ENCODE results near the gene RIOX2.

Gene RIOX2

DNA sequence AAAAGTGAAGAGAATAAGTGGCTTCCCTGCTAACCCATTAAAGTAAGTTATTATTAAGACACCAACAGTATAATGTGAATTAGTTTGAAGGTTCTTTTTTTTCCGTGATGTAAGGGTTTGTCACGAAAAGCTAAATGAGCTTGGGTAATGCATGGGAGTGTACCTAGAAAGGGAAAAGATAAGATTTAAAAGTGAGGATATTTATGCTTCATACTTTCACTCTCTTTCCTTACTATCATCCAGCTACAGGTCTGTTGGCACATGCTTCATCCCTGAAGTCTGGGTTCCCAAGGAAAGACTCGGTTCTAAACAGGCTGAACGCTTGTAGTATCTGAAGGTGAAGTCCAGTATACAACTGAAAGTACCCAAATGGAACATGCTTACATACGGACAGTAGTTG lies 26.9 kb upstream of the RIOX2 start:
- H3K27ac ChIP-seq (ENCODE audit: poor library complexity, severe bottlenecking) = no peak overlapping the region
- H3K4me1 ChIP-seq (ENCODE audit: insufficient read depth, poor library complexity, severe bottlenecking) = no peaks in the 10 kb centered on the region
- no peak for ATAC-seq (ENCODE audit: low read depth)
- no peak for DNase-seq (ENCODE audit: low spot score)
- no peaks in the 10 kb centered on the region for H3K27me3 ChIP-seq (ENCODE audit: insufficient read depth, poor library complexity, severe bottlenecking)
- no peaks in the 10 kb centered on the region for H3K36me3 ChIP-seq (ENCODE audit: low read depth)
- H3K4me3 ChIP-seq (ENCODE audit: severe bottlenecking) = no peak overlapping the region
- TF ChIP-seq, protein P1, sequence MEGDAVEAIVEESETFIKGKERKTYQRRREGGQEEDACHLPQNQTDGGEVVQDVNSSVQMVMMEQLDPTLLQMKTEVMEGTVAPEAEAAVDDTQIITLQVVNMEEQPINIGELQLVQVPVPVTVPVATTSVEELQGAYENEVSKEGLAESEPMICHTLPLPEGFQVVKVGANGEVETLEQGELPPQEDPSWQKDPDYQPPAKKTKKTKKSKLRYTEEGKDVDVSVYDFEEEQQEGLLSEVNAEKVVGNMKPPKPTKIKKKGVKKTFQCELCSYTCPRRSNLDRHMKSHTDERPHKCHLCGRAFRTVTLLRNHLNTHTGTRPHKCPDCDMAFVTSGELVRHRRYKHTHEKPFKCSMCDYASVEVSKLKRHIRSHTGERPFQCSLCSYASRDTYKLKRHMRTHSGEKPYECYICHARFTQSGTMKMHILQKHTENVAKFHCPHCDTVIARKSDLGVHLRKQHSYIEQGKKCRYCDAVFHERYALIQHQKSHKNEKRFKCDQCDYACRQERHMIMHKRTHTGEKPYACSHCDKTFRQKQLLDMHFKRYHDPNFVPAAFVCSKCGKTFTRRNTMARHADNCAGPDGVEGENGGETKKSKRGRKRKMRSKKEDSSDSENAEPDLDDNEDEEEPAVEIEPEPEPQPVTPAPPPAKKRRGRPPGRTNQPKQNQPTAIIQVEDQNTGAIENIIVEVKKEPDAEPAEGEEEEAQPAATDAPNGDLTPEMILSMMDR (IDR thresholded peaks at IDR 0.05; ENCODE audit: poor library complexity, severe bottlenecking) = no peak
- H3K9me3 ChIP-seq (ENCODE audit: severe bottlenecking) = no peaks in the 10 kb centered on the region

DNA sequence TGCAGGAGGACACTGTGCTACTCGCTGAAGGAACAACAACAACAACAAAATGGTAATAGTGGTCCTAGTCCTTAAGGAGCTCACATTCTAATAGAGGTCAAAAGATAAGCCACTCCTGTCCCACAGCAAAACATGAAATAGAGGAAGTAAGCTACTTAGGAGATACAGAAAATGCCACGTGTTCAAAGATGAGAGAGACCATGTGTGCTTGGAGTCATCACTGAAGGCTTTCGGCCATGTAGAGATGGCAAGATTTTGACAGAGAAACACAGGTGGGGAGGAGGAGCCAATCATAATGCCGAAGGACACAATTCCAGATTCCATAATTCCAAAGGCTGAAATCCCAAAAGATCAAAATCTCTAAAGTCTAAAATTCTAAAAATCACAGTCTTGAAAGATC lies 24.8 kb upstream of the RIOX2 start:
- no peak for DNase-seq (ENCODE audit: low spot score)
- TF ChIP-seq, protein P1 (IDR thresholded peaks at IDR 0.05; ENCODE audit: poor library complexity, severe bottlenecking) = no peak
- Histone ChIP-seq H3K36me3 (ENCODE audit: low read depth) (no peaks in the 10 kb centered on the region), H3K4me3 (ENCODE audit: severe bottlenecking) (no peak overlapping the region), H3K27me3 (ENCODE audit: insufficient read depth, poor library complexity, severe bottlenecking) (no peaks in the 10 kb centered on the region), H3K9me3 (ENCODE audit: severe bottlenecking) (no peaks in the 10 kb centered on the region), H3K4me1 (ENCODE audit: insufficient read depth, poor library complexity, severe bottlenecking) (no peaks in the 10 kb centered on the region), H3K27ac (ENCODE audit: poor library complexity, severe bottlenecking) (no peak overlapping the region)
- ATAC-seq (ENCODE audit: low read depth) = no peak

DNA sequence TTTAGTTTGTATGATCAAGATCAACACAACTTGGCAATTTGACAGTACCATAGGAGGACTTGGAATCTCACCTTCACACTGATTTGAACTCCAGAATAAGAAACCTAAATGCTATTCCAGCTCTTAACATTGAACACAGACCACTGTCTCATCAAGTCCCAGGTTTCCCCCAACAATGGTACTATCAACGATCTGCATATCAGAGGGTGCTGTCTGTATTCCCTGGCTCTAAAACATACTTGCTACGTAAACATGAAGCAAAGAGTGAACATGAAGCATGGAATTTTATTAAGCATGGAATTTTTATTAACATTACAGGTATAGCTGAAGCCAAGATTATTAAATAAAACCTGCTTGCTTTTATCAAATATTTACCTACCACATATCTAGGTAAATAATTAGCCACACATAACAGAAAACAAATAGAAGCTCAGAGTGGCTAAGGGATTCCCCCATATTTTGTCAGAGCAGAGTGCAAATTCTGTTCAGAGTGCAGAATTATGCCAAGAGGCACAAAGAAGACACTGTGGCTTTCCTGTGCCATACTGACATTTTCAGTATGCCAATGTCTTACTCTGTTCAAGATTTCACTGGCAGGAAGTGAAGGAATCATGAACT lies 22.2 kb upstream of the RIOX2 start:
- Histone ChIP-seq H3K27ac (ENCODE audit: poor library complexity, severe bottlenecking) (no peak overlapping the region), H3K4me1 (ENCODE audit: insufficient read depth, poor library complexity, severe bottlenecking) (no peaks in the 10 kb centered on the region), H3K27me3 (ENCODE audit: insufficient read depth, poor library complexity, severe bottlenecking) (no peaks in the 10 kb centered on the region), H3K9me3 (ENCODE audit: severe bottlenecking) (no peaks in the 10 kb centered on the region), H3K4me3 (ENCODE audit: severe bottlenecking) (no peak overlapping the region), H3K36me3 (ENCODE audit: low read depth) (no peaks in the 10 kb centered on the region)
- TF ChIP-seq, protein P1 (IDR thresholded peaks at IDR 0.05; ENCODE audit: poor library complexity, severe bottlenecking) = no peak
- DNase-seq (ENCODE audit: low spot score) (no peak), ATAC-seq (ENCODE audit: low read depth) (no peak)

DNA sequence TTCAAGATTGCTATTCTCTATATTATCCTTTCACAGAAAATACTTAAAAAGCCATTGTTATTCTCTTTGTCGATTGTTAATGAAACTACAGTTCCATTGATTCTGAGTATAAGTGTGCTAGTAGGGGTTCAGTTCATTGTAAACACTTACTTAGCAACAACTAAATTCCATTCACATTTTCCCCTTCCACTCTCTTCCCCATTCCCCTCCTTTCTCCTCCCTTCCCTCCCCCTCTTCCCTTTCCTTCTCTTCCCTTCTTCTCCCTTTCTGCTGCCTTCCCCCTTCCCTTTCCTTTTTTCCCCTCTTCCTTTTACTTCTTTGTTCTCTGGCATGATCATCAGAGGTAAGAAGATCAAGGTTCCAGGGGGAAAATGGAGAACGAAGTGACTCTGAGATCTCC lies 21.3 kb upstream of the RIOX2 start:
- H3K27ac ChIP-seq (ENCODE audit: poor library complexity, severe bottlenecking) = no peak overlapping the region
- DNase-seq (ENCODE audit: low spot score) (no peak), ATAC-seq (ENCODE audit: low read depth) (no peak)
- H3K4me3 ChIP-seq (ENCODE audit: severe bottlenecking) = no peak overlapping the region
- no peaks in the 10 kb centered on the region for H3K4me1 ChIP-seq (ENCODE audit: insufficient read depth, poor library complexity, severe bottlenecking)
- TF ChIP-seq, protein P1 (IDR thresholded peaks at IDR 0.05; ENCODE audit: poor library complexity, severe bottlenecking) = no peak
- no peaks in the 10 kb centered on the region for H3K27me3 ChIP-seq (ENCODE audit: insufficient read depth, poor library complexity, severe bottlenecking)
- H3K36me3 ChIP-seq (ENCODE audit: low read depth) = no peaks in the 10 kb centered on the region
- no peaks in the 10 kb centered on the region for H3K9me3 ChIP-seq (ENCODE audit: severe bottlenecking)

DNA sequence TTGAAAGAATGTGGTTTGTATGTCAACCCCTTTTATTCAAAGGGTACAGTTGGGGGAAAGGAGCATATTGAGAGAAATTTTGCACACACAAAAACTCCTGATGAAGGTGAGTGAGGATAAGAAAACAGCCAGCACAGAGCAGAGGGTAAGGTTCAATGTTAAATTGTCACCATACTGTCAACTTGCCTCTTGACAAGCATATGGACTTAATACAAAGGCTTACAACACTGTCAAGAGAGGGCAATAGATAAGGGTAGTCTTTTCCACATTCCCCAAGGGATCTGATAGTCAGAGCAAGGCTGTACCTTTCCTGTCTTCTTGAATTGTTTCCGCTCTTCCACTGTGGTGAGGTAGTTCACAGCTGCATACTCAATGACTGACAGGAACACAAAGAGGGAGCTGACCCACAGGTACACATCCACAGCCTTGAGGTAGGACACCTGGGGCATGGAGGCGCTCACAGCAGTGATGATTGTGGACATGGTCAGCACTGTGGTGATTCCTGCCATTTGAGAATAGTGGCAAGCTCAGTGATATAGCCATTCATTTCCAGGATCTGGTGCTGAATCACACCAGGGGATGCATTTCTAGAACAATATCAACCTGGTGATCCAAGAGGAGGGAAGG lies 20.4 kb upstream of the RIOX2 start:
- DNase-seq (ENCODE audit: low spot score) (no peak), ATAC-seq (ENCODE audit: low read depth) (no peak)
- Histone ChIP-seq H3K36me3 (ENCODE audit: low read depth) (no peaks in the 10 kb centered on the region), H3K4me1 (ENCODE audit: insufficient read depth, poor library complexity, severe bottlenecking) (no peaks in the 10 kb centered on the region), H3K4me3 (ENCODE audit: severe bottlenecking) (no peak overlapping the region), H3K27ac (ENCODE audit: poor library complexity, severe bottlenecking) (no peak overlapping the region), H3K9me3 (ENCODE audit: severe bottlenecking) (no peaks in the 10 kb centered on the region), H3K27me3 (ENCODE audit: insufficient read depth, poor library complexity, severe bottlenecking) (no peaks in the 10 kb centered on the region)
- TF ChIP-seq, protein P1 (IDR thresholded peaks at IDR 0.05; ENCODE audit: poor library complexity, severe bottlenecking) = no peak
